Measurements from ENCODE around the gene SMYD3.
A peak's percentile ranks its signal among the peaks of the same experiment; 100 is the strongest.

SMYD3 gene

GRCh38 chr1:245915406-245915805, 591.7 kb downstream of the SMYD3 start:
- DNase-seq (ENCODE audit: low read depth in 2 of 2) = no peak

GRCh38 chr1:245908543-245908942, 598.5 kb downstream of the SMYD3 start:
- no peak for DNase-seq (ENCODE audit: low read depth in 2 of 2)

GRCh38 chr1:245906207-245906606, 600.9 kb downstream of the SMYD3 start:
- DNase-seq (ENCODE audit: low read depth in 2 of 2) = no peak

GRCh38 chr1:245903851-245904250, 603.2 kb downstream of the SMYD3 start:
- no peak for DNase-seq (ENCODE audit: low read depth in 2 of 2)

GRCh38 chr1:245901565-245901964, 605.5 kb downstream of the SMYD3 start:
- DNase-seq (ENCODE audit: low read depth in 2 of 2) = no peak

GRCh38 chr1:245901037-245901436, 606.0 kb downstream of the SMYD3 start:
- DNase-seq (ENCODE audit: low read depth in 2 of 2) = no peak

- DNase-seq (ENCODE audit: low read depth in 2 of 2) = no peak
These were observed 608.5 kb downstream of the SMYD3 start for GRCh38 chr1:245898581-245898980.

GRCh38 chr1:245896258-245896657, 610.8 kb downstream of the SMYD3 start:
- no peak for DNase-seq (ENCODE audit: low read depth in 2 of 2)

GRCh38 chr1:245895455-245895959, 611.6 kb downstream of the SMYD3 start:
- DNase-seq (ENCODE audit: low read depth in 2 of 2) = no peak

GRCh38 chr1:245894843-245895242, 612.2 kb downstream of the SMYD3 start:
- DNase-seq (ENCODE audit: low read depth in 2 of 2) = no peak

- DNase-seq (ENCODE audit: low read depth in 2 of 2) = no peak
These were observed 614.1 kb downstream of the SMYD3 start for GRCh38 chr1:245893025-245893424.

- DNase-seq (ENCODE audit: low read depth in 2 of 2) = no peak
These were observed 618.3 kb downstream of the SMYD3 start for GRCh38 chr1:245888809-245889208.

- DNase-seq (ENCODE audit: low read depth in 2 of 2) = no peak
These were observed 619.2 kb downstream of the SMYD3 start for GRCh38 chr1:245887829-245888228.

GRCh38 chr1:245881767-245882391, 625.2 kb downstream of the SMYD3 start:
- no peak for DNase-seq (ENCODE audit: low read depth in 2 of 2)

- peak; percentile 90 to 91 for DNase-seq (ENCODE audit: low read depth in 2 of 2)
These were observed 626.2 kb downstream of the SMYD3 start for GRCh38 chr1:245880754-245881403.

- DNase-seq (ENCODE audit: low read depth in 2 of 2) = no peak
These were observed 628.0 kb downstream of the SMYD3 start for GRCh38 chr1:245879091-245879490.

- no peak for DNase-seq (ENCODE audit: low read depth in 2 of 2)
These were observed 628.5 kb downstream of the SMYD3 start for GRCh38 chr1:245878585-245878984.

GRCh38 chr1:245877976-245878375, 629.1 kb downstream of the SMYD3 start:
- DNase-seq (ENCODE audit: low read depth in 2 of 2) = no peak

- no peak for DNase-seq (ENCODE audit: low read depth in 2 of 2)
These were observed 630.5 kb downstream of the SMYD3 start for GRCh38 chr1:245876586-245876985.

- no peak for DNase-seq (ENCODE audit: low read depth in 2 of 2)
These were observed 631.4 kb downstream of the SMYD3 start for GRCh38 chr1:245875581-245876261.

GRCh38 chr1:245874942-245875580, 632.0 kb downstream of the SMYD3 start:
- DNase-seq (ENCODE audit: low read depth in 2 of 2) = peak; percentile 99 to 100

- no peak for DNase-seq (ENCODE audit: low read depth in 2 of 2)
These were observed 633.0 kb downstream of the SMYD3 start for GRCh38 chr1:245873883-245874671.
